Subcutaneous adipose tissue (tissue), 4 donors: ENCODE results near the gene AGTRAP. TPM values are rescaled to one million over a fixed set of nuclear protein-coding genes. Genes with fewer than 3 reads are reported as not detected.

Experiments used
- total RNA-seq, 4 donors: library from RNA; depleted of rRNA; stranded (reverse); fragments of >200 nt; gene quantifications; one replicate each; pipeline ENCODE4 v1.1.0, GENCODE V29; 2016
- TF ChIP-seq, protein P1 (sequence below): fragments of 450-650 bp; IDR thresholded peaks from one replicate; pipeline ENCODE4 v1.5.1; 2016; ENCODE audit warnings: low read depth, mild to moderate bottlenecking, control low read depth, antibody characterized with exemption, moderate library complexity

Gene AGTRAP
- total RNA-seq, 4 donors from 2014 or later: 22.0 to 82.3 (median 58.3) TPM

DNA sequence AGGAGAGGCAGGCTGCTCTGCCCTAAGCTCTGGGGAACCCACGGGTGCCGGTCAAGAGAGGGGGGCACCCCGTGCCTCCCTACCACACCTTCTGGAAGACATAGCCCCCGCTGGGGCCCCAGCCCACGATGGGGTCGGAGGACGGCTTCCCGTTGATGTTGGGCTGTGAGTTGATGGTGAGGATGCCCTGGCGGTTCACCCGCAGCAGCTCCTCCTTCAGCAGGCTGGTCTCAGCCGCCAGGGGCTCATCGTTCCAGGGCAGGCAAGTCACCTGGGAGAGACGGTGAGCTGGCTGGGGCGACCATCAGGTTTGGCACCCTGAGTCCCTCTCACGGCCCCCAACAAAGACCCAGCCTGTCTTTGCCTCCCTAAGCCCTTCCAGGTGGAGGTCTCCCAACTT, 57.9 kb downstream of the AGTRAP start:
- TF ChIP-seq, protein P1, sequence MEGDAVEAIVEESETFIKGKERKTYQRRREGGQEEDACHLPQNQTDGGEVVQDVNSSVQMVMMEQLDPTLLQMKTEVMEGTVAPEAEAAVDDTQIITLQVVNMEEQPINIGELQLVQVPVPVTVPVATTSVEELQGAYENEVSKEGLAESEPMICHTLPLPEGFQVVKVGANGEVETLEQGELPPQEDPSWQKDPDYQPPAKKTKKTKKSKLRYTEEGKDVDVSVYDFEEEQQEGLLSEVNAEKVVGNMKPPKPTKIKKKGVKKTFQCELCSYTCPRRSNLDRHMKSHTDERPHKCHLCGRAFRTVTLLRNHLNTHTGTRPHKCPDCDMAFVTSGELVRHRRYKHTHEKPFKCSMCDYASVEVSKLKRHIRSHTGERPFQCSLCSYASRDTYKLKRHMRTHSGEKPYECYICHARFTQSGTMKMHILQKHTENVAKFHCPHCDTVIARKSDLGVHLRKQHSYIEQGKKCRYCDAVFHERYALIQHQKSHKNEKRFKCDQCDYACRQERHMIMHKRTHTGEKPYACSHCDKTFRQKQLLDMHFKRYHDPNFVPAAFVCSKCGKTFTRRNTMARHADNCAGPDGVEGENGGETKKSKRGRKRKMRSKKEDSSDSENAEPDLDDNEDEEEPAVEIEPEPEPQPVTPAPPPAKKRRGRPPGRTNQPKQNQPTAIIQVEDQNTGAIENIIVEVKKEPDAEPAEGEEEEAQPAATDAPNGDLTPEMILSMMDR: no peak

GRCh38 chr1:11794446-11795237, 58.7 kb downstream of the AGTRAP start:
- TF ChIP-seq, protein P1: no peak

DNA sequence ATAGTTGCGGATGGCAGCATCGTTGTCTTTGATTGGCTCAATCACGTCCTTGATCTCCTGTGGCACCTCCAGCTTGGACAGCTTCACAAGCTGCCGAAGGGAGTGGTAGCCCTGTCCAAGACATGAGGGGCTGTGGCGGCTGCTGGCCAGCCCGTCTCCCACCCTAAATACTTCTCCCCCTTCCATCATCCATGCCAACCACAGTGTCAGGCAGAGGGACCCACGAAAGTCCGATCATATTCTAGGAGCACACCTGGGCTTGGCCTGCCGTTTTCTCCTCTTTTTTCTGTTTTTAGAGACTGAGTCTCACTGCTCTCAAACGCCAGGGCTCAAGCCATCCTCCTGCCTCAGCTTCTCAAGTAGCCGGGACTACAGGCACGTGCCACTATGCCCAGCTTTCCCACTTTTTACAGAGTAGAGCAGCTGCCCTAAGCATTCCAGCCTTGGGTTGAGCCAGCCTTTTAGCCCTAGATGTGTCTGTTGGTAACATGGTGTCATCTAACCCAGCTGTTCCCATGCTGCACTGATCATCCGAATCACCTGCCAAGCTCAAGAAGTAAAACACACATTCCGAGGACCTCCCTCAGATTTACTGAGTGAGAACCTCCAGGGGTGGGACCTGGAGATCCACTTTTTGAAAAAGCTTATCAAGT, 59.4 kb downstream of the AGTRAP start:
- TF ChIP-seq, protein P1: no peak

DNA sequence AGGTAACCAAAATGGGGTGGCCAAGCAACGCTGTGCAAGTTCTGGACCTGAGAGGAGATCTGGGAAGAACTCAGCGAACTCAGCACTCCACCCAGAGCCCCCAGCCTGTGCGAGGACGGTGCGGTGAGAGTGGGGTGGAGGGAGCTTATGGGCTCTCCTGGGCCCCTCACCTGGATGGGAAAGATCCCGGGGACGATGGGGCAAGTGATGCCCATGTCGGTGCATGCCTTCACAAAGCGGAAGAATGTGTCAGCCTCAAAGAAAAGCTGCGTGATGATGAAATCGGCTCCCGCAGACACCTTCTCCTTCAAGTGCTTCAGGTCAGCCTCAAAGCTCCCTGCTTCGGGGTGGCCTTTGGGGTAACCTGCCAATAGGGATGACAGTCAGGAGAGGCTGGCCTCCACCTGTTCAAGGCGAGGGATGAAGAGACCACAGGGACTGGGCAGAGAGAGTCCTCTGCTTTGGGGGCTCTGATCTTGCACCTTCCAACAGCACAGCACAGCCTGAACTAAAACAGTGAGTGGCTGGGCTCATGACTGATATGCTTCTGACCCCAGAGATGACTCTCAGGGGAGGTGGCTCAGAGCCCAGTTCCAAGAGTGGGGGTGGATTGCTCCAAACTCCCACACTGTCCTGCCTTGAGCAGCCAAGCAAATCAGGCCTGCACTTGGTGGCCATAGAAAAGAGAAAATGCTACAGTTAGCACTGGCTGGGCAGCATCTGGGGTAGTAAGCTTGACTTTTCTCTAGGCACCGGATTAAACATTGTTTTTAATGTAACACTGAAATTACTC, 60.3 kb downstream of the AGTRAP start:
- TF ChIP-seq, protein P1: no peak

DNA sequence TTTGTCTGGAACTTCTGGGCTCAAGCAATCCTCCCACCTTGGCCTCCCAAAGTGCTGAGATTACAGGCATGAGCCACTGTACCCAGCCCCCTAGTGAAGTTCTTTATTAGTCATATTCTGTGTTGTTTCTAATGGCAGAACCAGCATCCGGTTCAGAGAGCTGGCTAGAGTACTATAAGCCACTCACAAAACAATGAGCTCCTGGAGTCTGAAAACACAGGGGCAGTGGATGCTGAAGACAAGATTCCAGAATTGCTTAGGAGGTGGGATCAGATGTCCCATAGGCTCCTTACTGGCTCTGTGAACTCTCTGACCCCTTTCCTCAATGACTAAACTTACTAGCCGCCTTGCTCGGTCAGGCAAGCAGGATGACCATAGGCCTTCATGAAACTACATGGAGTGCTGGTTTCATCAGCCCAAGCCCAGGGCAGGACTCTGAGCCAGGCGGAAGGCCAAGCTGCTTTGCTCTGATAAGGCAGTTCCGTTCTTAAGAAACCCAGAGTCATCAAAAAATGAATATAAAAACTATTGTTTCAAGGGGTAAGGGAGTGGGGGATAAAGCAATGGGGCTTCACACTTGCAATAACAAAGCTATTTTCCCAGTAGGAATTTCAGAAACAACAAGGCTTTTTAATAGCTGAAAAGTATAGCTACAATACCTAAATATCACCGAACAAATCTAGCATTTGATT, 61.7 kb downstream of the AGTRAP start:
- TF ChIP-seq, protein P1: no peak

DNA sequence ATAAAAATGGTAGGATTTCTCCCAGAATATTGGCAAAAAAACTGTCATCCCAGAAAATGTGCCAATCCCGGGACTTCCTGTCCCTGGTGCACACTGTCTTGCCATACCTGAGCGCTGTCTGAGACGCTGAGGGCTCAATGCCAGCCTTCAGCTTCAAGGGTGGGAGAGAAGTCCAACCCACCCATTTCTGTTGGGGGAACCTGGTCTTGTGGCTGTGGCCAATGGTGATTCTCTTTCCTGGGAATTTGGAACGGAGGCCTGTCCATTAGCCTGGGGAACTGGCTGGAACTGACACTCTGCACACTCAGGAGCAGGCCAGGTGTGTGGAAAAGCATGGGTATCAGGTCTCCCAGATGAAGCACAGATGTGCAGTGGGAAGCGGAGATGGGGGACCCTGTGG, 63.2 kb downstream of the AGTRAP start:
- TF ChIP-seq, protein P1: no peak
